GM19351 (cell line): ENCODE measurements around the gene TUBB3.
"Not testable (repeated sequence)": the region's sequence is repeated elsewhere in the genome, so short reads cannot be mapped to it uniquely, and the experiment has no call there.

Source experiments
- ATAC-seq: cut with Tn5 transposase; IDR thresholded peaks from one replicate; pipeline ENCODE4 v1.9.1; 2021; ENCODE audit warnings: mild to moderate bottlenecking, moderate library complexity; ENCODE audit not compliant: unreplicated experiment

Gene TUBB3

GRCh38 chr16:89917773-89918452 lies 5.2 kb upstream of the TUBB3 start:
- ATAC-seq, result peak; percentile 76

GRCh38 chr16:89918453-89919347 lies 4.4 kb upstream of the TUBB3 start, which contains the start of gene MC1R:
MC1R (plus strand) TSS chr16:89918862; CDS start chr16:89919259, 397 bp downstream.
- peak; percentile 30 for ATAC-seq

GRCh38 chr16:89919535-89920406 lies 3.4 kb upstream of the TUBB3 start:
- no peak for ATAC-seq

- ATAC-seq, result no peak
These were observed 2.4 kb upstream of the TUBB3 start for GRCh38 chr16:89920723-89921122.

GRCh38 chr16:89921131-89921701 lies 1.9 kb upstream of the TUBB3 start:
- no peak for ATAC-seq

- ATAC-seq, result no peak
These were observed 1.3 kb upstream of the TUBB3 start for GRCh38 chr16:89921702-89922476.

GRCh38 chr16:89922477-89922883 lies 662 bp upstream of the TUBB3 start:
- ATAC-seq, result no peak

- ATAC-seq, result no peak
These were observed 626 bp downstream of the TUBB3 start for GRCh38 chr16:89923640-89924296.

GRCh38 chr16:89924297-89924924 lies 1.3 kb downstream of the TUBB3 start:
- no peak for ATAC-seq

GRCh38 chr16:89924925-89925307 lies 1.8 kb downstream of the TUBB3 start:
- no peak for ATAC-seq

GRCh38 chr16:89925596-89926079 lies 2.5 kb downstream of the TUBB3 start:
- no peak for ATAC-seq

- ATAC-seq, result no peak
These were observed 8.3 kb downstream of the TUBB3 start for GRCh38 chr16:89931305-89931896.

- no peak for ATAC-seq
These were observed 8.8 kb downstream of the TUBB3 start for GRCh38 chr16:89931964-89932363.

GRCh38 chr16:89934019-89934418 lies 10.9 kb downstream of the TUBB3 start:
- not testable (repeated sequence) for ATAC-seq

- ATAC-seq, result no peak
These were observed 11.7 kb downstream of the TUBB3 start for GRCh38 chr16:89934611-89935553.

GRCh38 chr16:89935620-89936019 lies 12.5 kb downstream of the TUBB3 start:
- ATAC-seq, result not testable (repeated sequence)

- no peak for ATAC-seq
These were observed 12.9 kb downstream of the TUBB3 start for GRCh38 chr16:89936034-89936433.
